HG03108 (cell line): ENCODE data around the gene TCF4.

Experiments
- ATAC-seq: cut with Tn5 transposase; IDR thresholded peaks from one replicate; pipeline ENCODE4 v1.9.1; 2021; ENCODE audit warnings: moderate library complexity; ENCODE audit not compliant: unreplicated experiment

The TCF4 gene

GRCh38 chr18:55326134-55326533 lies 261.9 kb downstream of the TCF4 start:
- no peak for ATAC-seq

GRCh38 chr18:55324166-55324565 lies 263.8 kb downstream of the TCF4 start:
- no peak for ATAC-seq

- ATAC-seq: no peak
These were observed 264.7 kb downstream of the TCF4 start for GRCh38 chr18:55323051-55323994.

- peak; percentile 57 for ATAC-seq
These were observed 265.7 kb downstream of the TCF4 start for GRCh38 chr18:55322178-55322735.

- peak; percentile 46 for ATAC-seq
These were observed 266.5 kb downstream of the TCF4 start for GRCh38 chr18:55321265-55322177.

GRCh38 chr18:55320424-55321264 lies 267.3 kb downstream of the TCF4 start:
- no peak for ATAC-seq

- no peak for ATAC-seq
These were observed 268.4 kb downstream of the TCF4 start for GRCh38 chr18:55319459-55320193.

GRCh38 chr18:55318951-55319441 lies 269.0 kb downstream of the TCF4 start:
- ATAC-seq: no peak

GRCh38 chr18:55317864-55318263 lies 270.1 kb downstream of the TCF4 start:
- no peak for ATAC-seq

GRCh38 chr18:55317324-55317723 lies 270.7 kb downstream of the TCF4 start:
- no peak for ATAC-seq

- ATAC-seq: no peak
These were observed 271.4 kb downstream of the TCF4 start for GRCh38 chr18:55316486-55317184.

GRCh38 chr18:55314615-55315237 lies 273.3 kb downstream of the TCF4 start:
- ATAC-seq: no peak

- no peak for ATAC-seq
These were observed 274.0 kb downstream of the TCF4 start for GRCh38 chr18:55314031-55314430.

- ATAC-seq: no peak
These were observed 277.1 kb downstream of the TCF4 start for GRCh38 chr18:55310863-55311262.

- ATAC-seq: no peak
These were observed 277.8 kb downstream of the TCF4 start for GRCh38 chr18:55310044-55310676.

GRCh38 chr18:55309249-55309648 lies 278.7 kb downstream of the TCF4 start:
- no peak for ATAC-seq

GRCh38 chr18:55307505-55307904 lies 280.5 kb downstream of the TCF4 start:
- ATAC-seq: no peak
